IMR-90 (cell line): Measurements from ENCODE around the gene PAFAH1B1. TPM values are rescaled to one million over a fixed set of nuclear protein-coding genes. Genes with fewer than 3 reads are reported as not detected.

Experiments
- ATAC-seq: fragments of 200-7000 bp; cut with Tn5 transposase; 2 replicates; pipeline ENCODE4 v1.9.1; 2020; ENCODE audit warnings: low read depth, mild to moderate bottlenecking, moderate library complexity
- BruUV-seq: library from RNA; stranded (reverse); fragments of 400-500 nt; replicated peaks from 2 replicates; lab custom pipeline; 2021; lab: Mats Ljungman, UMichigan
- CTCF ChIA-PET: fragments of 300-600 bp; formaldehyde crosslinking; extraction: SDS; loops from one replicate; lab custom pipeline; 2021; ENCODE audit warnings: antibody characterized with exemption; lab: Yijun Ruan, JAX
- POLR2A ChIA-PET: fragments of 300-600 bp; sonication (Branson Sonifier 250); formaldehyde crosslinking; loops from one replicate; lab custom pipeline; 2022; ENCODE audit warnings: antibody characterized with exemption; ENCODE audit not compliant: unreplicated experiment; lab: Charles Lee
- DNase-seq: peaks from one replicate; pipeline ENCODE4 v3.0.0; 2013
- H2AFZ ChIP-seq: replicated peaks from 2 replicates; pipeline ENCODE3; 2013; ENCODE audit warnings: low read length, mild to moderate bottlenecking; ENCODE audit not compliant: poor library complexity
- H2AK5ac ChIP-seq: 2 replicates; pipeline ENCODE4 v1.6.1; 2013; ENCODE audit warnings: low read depth, low read length, inconsistent platforms
- H2AK9ac ChIP-seq: replicated peaks from 2 replicates; pipeline ENCODE3; 2013; ENCODE audit warnings: mild to moderate bottlenecking, low read depth, low read length, moderate library complexity; ENCODE audit not compliant: poor library complexity
- H2BK120ac ChIP-seq: 2 replicates; pipeline ENCODE4 v1.6.1; 2013; ENCODE audit warnings: low read depth, low read length, inconsistent platforms
- H2BK15ac ChIP-seq: 3 replicates; pipeline ENCODE4 v1.6.1; 2013; ENCODE audit warnings: low read depth, low read length, inconsistent platforms
- H2BK20ac ChIP-seq: 2 replicates; pipeline ENCODE4 v1.6.1; 2013; ENCODE audit warnings: low read depth, mild to moderate bottlenecking, inconsistent platforms, low read length, moderate library complexity
- H2BK5ac ChIP-seq: 2 replicates; pipeline ENCODE4 v1.6.1; 2013; ENCODE audit warnings: mild to moderate bottlenecking, low read depth, low read length, inconsistent platforms; ENCODE audit not compliant: poor library complexity, severe bottlenecking
- H3K14ac ChIP-seq: replicated peaks from 2 replicates; pipeline ENCODE4 v1.6.1; 2013; ENCODE audit warnings: low read depth, low read length, inconsistent platforms
- H3K18ac ChIP-seq: 2 replicates; pipeline ENCODE4 v1.6.1; 2013; ENCODE audit warnings: low read depth, low read length, control low read depth
- H3K23ac ChIP-seq: 2 replicates; pipeline ENCODE4 v1.6.1; 2013; ENCODE audit warnings: low read depth, low read length, inconsistent platforms
- H3K27ac ChIP-seq: 2 replicates; pipeline ENCODE4 v1.5.1; 2013; ENCODE audit warnings: mild to moderate bottlenecking, control low read depth, low read length; ENCODE audit not compliant: insufficient read depth
- H3K27me3 ChIP-seq: 2 replicates; pipeline ENCODE4 v1.6.1; 2013; ENCODE audit warnings: low read length; ENCODE audit not compliant: control insufficient read depth, insufficient read depth
- H3K36me3 ChIP-seq: 2 replicates; pipeline ENCODE4 v1.6.1; 2013; ENCODE audit warnings: low read length, mixed read lengths; ENCODE audit not compliant: control insufficient read depth, insufficient read depth
- H3K4ac ChIP-seq: 2 replicates; pipeline ENCODE4 v1.6.1; 2013; ENCODE audit warnings: low read depth, low read length, inconsistent platforms
- H3K4me1 ChIP-seq: 2 replicates; pipeline ENCODE4 v1.6.1; 2013; ENCODE audit warnings: low read length, mixed read lengths; ENCODE audit not compliant: control insufficient read depth, insufficient read depth
- H3K4me2 ChIP-seq: 2 replicates; pipeline ENCODE4 v1.6.1; 2013; ENCODE audit warnings: low read depth, mild to moderate bottlenecking, control low read depth, low read length, moderate library complexity
- H3K4me3 ChIP-seq: 2 replicates; pipeline ENCODE4 v1.5.1; 2013; ENCODE audit warnings: low read depth, mild to moderate bottlenecking, control low read depth, low read length, moderate library complexity; ENCODE audit not compliant: insufficient read depth
- H3K56ac ChIP-seq: 2 replicates; pipeline ENCODE4 v1.6.1; 2013; ENCODE audit warnings: low read length, inconsistent platforms; ENCODE audit not compliant: insufficient read depth; ENCODE audit errors: extremely low read depth
- H3K79me1 ChIP-seq, 2 experiments: 2 replicates each; pipeline ENCODE4 v1.6.1; 2013; ENCODE audit warnings: low read length in 2 of 2, inconsistent platforms in 1 of 2, low read depth in 1 of 2
- H3K9ac ChIP-seq: 2 replicates; pipeline ENCODE4 v1.6.1; 2013; ENCODE audit warnings: low read depth, low read length, control low read depth
- H3K9me1 ChIP-seq: 2 replicates; pipeline ENCODE4 v1.6.1; 2013; ENCODE audit warnings: low read length, inconsistent platforms; ENCODE audit not compliant: insufficient read depth
- H3K9me3 ChIP-seq: 2 replicates; pipeline ENCODE4 v1.6.1; 2013; ENCODE audit warnings: low read length; ENCODE audit not compliant: control insufficient read depth, insufficient read depth
- H4K20me1 ChIP-seq: 2 replicates; pipeline ENCODE4 v1.6.1; 2013; ENCODE audit warnings: low read length, inconsistent platforms; ENCODE audit not compliant: insufficient read depth
- H4K5ac ChIP-seq: 2 replicates; pipeline ENCODE4 v1.6.1; 2013; ENCODE audit warnings: mild to moderate bottlenecking, low read depth, low read length, control low read depth
- H4K8ac ChIP-seq, 2 experiments: 2 replicates each; pipeline ENCODE4 v1.6.1; 2013; ENCODE audit warnings: low read depth in 2 of 2, low read length in 2 of 2, control low read depth in 1 of 2, inconsistent platforms in 1 of 2
- H4K91ac ChIP-seq: 2 replicates; pipeline ENCODE4 v1.6.1; 2013; ENCODE audit warnings: low read depth, low read length, inconsistent platforms; ENCODE audit not compliant: insufficient read depth
- ELK1 ChIP-seq: fragments of 150-350 bp; IDR thresholded peaks from 2 replicates; pipeline ENCODE4 v1.6.1; 2016; ENCODE audit warnings: low read depth, mild to moderate bottlenecking, low read length, moderate library complexity, borderline replicate concordance
- POLR2A ChIP-seq: IDR thresholded peaks from 2 replicates; pipeline ENCODE4 v1.6.1; 2012; ENCODE audit warnings: mild to moderate bottlenecking, low read depth, low read length
- RCOR1 ChIP-seq: IDR thresholded peaks from 2 replicates; pipeline ENCODE4 v1.6.1; 2012; ENCODE audit warnings: mild to moderate bottlenecking, low read length, improper control_type of control experiment; ENCODE audit not compliant: insufficient replicate concordance
- SMC3 ChIP-seq: fragments of 150-350 bp; IDR thresholded peaks from 2 replicates; pipeline ENCODE4 v1.6.1; 2016; ENCODE audit warnings: low read depth, mild to moderate bottlenecking, antibody characterized with exemption, low read length, moderate library complexity
- USF2 ChIP-seq: fragments of 150-350 bp; IDR thresholded peaks from 2 replicates; pipeline ENCODE4 v1.6.1; 2017; ENCODE audit warnings: mild to moderate bottlenecking, antibody characterized with exemption, low read length, low read depth
- WGBS, 2 experiments: methylation state at CpG; one replicate each; pipeline versions ENCODE4 v1.1.5 to v1.1.7; 2013; ENCODE audit warnings: missing lambda C conversion rate in 2 of 2; ENCODE audit not compliant: insufficient read length in 1 of 2; ENCODE audit errors: extremely low coverage in 2 of 2; 5-methylcytosine and 5-hydroxymethylcytosine counted together
- dilution Hi-C: fragments of 300-500 bp; cut with HindIII; formaldehyde crosslinking; loops from one replicate; pipeline ENCODE4 v1.14.3; 2018; ENCODE audit warnings: low sequenced_read_pairs; ENCODE audit not compliant: unreplicated experiment
- in situ Hi-C: fragments of 300-500 bp; cut with MboI; formaldehyde crosslinking; loops from 3 replicates; pipeline ENCODE4 v1.14.3; 2019; ENCODE audit warnings: low sequenced_read_pairs, inconsistent platforms, mixed read lengths
- intact Hi-C: fragments of 100-400 bp; cut with micrococcal nuclease; formaldehyde crosslinking; loops from 2 replicates; pipeline ENCODE4 v1.10.0; 2022
- polyA plus RNA-seq, 3 experiments: library from polyadenylated mRNA; depleted of rRNA; stranded (reverse); fragments of >200 nt; gene quantifications; 2 replicates each; pipeline ENCODE4 v1.2.3, GENCODE V29; 2012; ENCODE audit warnings: low replicate concordance in 1 of 3
- total RNA-seq: library from RNA; depleted of rRNA; stranded (reverse); fragments of >200 nt; gene quantifications from 2 replicates; pipeline ENCODE4 v1.2.3, GENCODE V29; 2012

PAFAH1B1 gene
- total and polyA plus RNA-seq, 2 of the 4 experiments (the other 2 are of a cell fraction) = 64.5 to 127 TPM

- H4K20me1 ChIP-seq = peaks cover 82% of the 10 kb centered on the region
- ChIA-PET CTCF (no interaction called here), POLR2A (no interaction called here)
- no peak overlapping the region for H2BK15ac ChIP-seq
- BruUV-seq = no TSS peak
- H2BK20ac ChIP-seq = no peak overlapping the region
- H3K4me2 ChIP-seq = no peak overlapping the region
- no peak overlapping the region for H3K14ac ChIP-seq
- TF ChIP-seq SMC3 (no peak), ELK1 (no peak), POLR2A (no peak), RCOR1 (no peak), USF2 (no peak)
- no peak overlapping the region for H3K56ac ChIP-seq
- H4K8ac ChIP-seq = no peak overlapping the region
- no peak overlapping the region for H3K23ac ChIP-seq
- dilution Hi-C loops (no loop called here), in situ Hi-C loops (no loop called here), intact Hi-C loops (no loop called here)
- H3K9me3 ChIP-seq = no peaks in the 10 kb centered on the region
- H2AK5ac ChIP-seq = no peak overlapping the region
- peaks cover 0 to 68% of the 10 kb centered on the region in 2 experiments; a peak in 2 of 4 replicates for H3K79me1 ChIP-seq
- no peak for ATAC-seq
- no peak overlapping the region for H4K5ac ChIP-seq
- DNase-seq = no peak
- no peak overlapping the region for H3K9ac ChIP-seq
- H3K9me1 ChIP-seq = peaks cover 18% of the 10 kb centered on the region
- no peaks in the 10 kb centered on the region for H3K27me3 ChIP-seq
- WGBS, 2 experiments = no CpG with 5 or more reads among the region's 3 CpGs
- no peak overlapping the region for H3K27ac ChIP-seq
- no peak overlapping the region for H2AK9ac ChIP-seq
- H2BK5ac ChIP-seq = no peak overlapping the region
- H3K4me1 ChIP-seq = peaks cover 3% of the 10 kb centered on the region
- H3K4ac ChIP-seq = no peak overlapping the region
- no peak overlapping the region for H3K18ac ChIP-seq
- H2BK120ac ChIP-seq = no peak overlapping the region
- peaks cover 11% of the 10 kb centered on the region for H3K36me3 ChIP-seq
- H3K4me3 ChIP-seq = no peak overlapping the region
- no peak overlapping the region for H2AFZ ChIP-seq
- no peak overlapping the region for H4K91ac ChIP-seq
Measured at GRCh38 chr17:2635241-2635640, 41.8 kb downstream of the PAFAH1B1 start.
